ENCODE measurements around the gene HSPH1. TPM values are rescaled to one million over a fixed set of nuclear protein-coding genes. Genes with fewer than 3 reads are reported as not detected.

Gene HSPH1
- total and polyA plus RNA-seq, 2 of the 8 experiments (the other 6 are each of a cell fraction or from before 2014, with no cell fraction given), result 14.2 to 145 TPM

DNA sequence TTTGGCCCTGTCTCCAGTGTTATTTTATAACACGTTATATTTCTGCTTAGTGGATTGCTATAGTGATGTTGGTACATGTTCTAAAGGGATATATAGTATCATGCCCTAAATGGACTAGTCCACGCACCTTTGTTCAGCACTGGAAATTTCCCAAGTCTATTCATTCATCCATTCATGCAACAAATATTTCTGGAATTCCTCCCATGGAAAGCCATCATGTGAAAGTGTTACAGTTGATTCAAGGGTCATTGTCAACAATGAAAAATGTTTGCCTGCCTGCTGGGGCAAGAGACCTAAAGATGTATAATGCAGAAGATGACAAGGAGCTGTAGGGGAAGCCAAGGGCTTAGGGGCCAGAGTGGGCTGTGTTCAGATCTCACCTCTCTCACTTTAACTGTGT lies 10.8 kb upstream of the HSPH1 start:
- H3K18ac ChIP-seq (ENCODE audit: extremely low read depth, low read length), result no peak overlapping the region
- DNase-seq (ENCODE audit: low read depth in 1 of 2, low spot score in 2 of 2) (no peak), FAIRE-seq (no peak)
- H3K23ac ChIP-seq (ENCODE audit: insufficient read length), result no peak overlapping the region
- H3K23me2 ChIP-seq (ENCODE audit: low read depth, low read length), result no peaks in the 10 kb centered on the region
- ChIA-PET POLR2A (ENCODE audit: partially characterized antibody) (no interaction called here), CTCF (ENCODE audit: partially characterized antibody) (interaction anchor here (0.7 to 0.9 kb wide), 2 partner anchors 239 to 565 kb away, joined by 3 read pairs; no protein-coding TSS in a partner anchor)
- no peak overlapping the region for H4K91ac ChIP-seq (replicated peaks; ENCODE audit: insufficient read length, low read length)
- no peak overlapping the region for H2BK20ac ChIP-seq (ENCODE audit: low read length)
- no peak overlapping the region for H2BK12ac ChIP-seq (ENCODE audit: low read depth, low read length)
- no peak overlapping the region for H4K5ac ChIP-seq (ENCODE audit: insufficient read length, low read depth, low read length)
- H3K9ac ChIP-seq (replicated peaks in 1 of 4; ENCODE audit: extremely low read depth in 1 of 4, low read depth in 3 of 4, low read length in 3 of 4), result no peak overlapping the region
- H2BK15ac ChIP-seq (ENCODE audit: low read length), result no peak overlapping the region
- H3K27me3 ChIP-seq (replicated peaks in 1 of 4; ENCODE audit: control insufficient read depth in 3 of 4, extremely low read depth in 1 of 4, insufficient read depth in 3 of 4, low read length in 3 of 4), result no peaks in the 10 kb centered on the region
- WGBS, 2 experiments (ENCODE audit: extremely low coverage in 1 of 2, insufficient coverage in 1 of 2, insufficient read length in 1 of 2, insufficient replicate concordance in 2 of 2, low coverage in 1 of 2, low lambda C conversion rate in 2 of 2, missing lambda C conversion rate in 1 of 2), result 87% methylated on average over 2 of the region's 2 CpGs; no CpG with 5 or more reads in 1 of the 2 experiments
- no peak overlapping the region for H3K4me3 ChIP-seq (ENCODE audit: extremely low read depth in 1 of 4, insufficient read depth in 2 of 4, low read depth in 3 of 4, low read length in 4 of 4)
- H3K4ac ChIP-seq (replicated peaks; ENCODE audit: insufficient read length, low read depth, low read length), result no peak overlapping the region
- no peaks in the 10 kb centered on the region for H4K20me1 ChIP-seq (replicated peaks in 1 of 2; ENCODE audit: control insufficient read depth in 1 of 2, insufficient read depth in 2 of 2, low read length in 2 of 2)
- no peaks in the 10 kb centered on the region for H3K79me1 ChIP-seq (ENCODE audit: low read depth, low read length)
- H3K9me3 ChIP-seq (ENCODE audit: insufficient read depth in 2 of 2, low read depth in 1 of 2, low read length in 1 of 2), result no peaks in the 10 kb centered on the region
- H3K36me3 ChIP-seq (ENCODE audit: control insufficient read depth in 2 of 4, insufficient read depth in 4 of 4, low read length in 3 of 4), result no peaks in the 10 kb centered on the region
- no peak overlapping the region for H2BK120ac ChIP-seq (replicated peaks; ENCODE audit: low read depth, low read length)
- H2BK5ac ChIP-seq (ENCODE audit: low read depth, low read length), result no peak overlapping the region
- H3K56ac ChIP-seq (replicated peaks; ENCODE audit: insufficient read length, low read depth, low read length), result no peak overlapping the region
- TF ChIP-seq, protein P1, sequence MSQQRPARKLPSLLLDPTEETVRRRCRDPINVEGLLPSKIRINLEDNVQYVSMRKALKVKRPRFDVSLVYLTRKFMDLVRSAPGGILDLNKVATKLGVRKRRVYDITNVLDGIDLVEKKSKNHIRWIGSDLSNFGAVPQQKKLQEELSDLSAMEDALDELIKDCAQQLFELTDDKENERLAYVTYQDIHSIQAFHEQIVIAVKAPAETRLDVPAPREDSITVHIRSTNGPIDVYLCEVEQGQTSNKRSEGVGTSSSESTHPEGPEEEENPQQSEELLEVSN (IDR thresholded peaks at IDR 0.05), result no peak
- TF ChIP-seq TAF7 (optimal IDR thresholded peaks at IDR 0.05; ENCODE audit: borderline replicate concordance, low read depth, low read length) (no peak), KDM1A (IDR thresholded peaks at IDR 0.05; ENCODE audit: borderline replicate concordance, low read length) (no peak), SP2 (IDR thresholded peaks at IDR 0.05; ENCODE audit: low read length) (no peak), JUN (IDR thresholded peaks at IDR 0.05; ENCODE audit: low read depth, low read length) (no peak), SP1 (IDR thresholded peaks at IDR 0.05; ENCODE audit: low read depth, low read length) (no peak), CHD2 (IDR thresholded peaks at IDR 0.05; ENCODE audit: low read length) (no peak), TEAD4 (IDR thresholded peaks at IDR 0.05; ENCODE audit: low read depth, low read length) (no peak), SRF (IDR thresholded peaks at IDR 0.05; ENCODE audit: low read depth, low read length) (no peak)
- TF ChIP-seq, protein P2, sequence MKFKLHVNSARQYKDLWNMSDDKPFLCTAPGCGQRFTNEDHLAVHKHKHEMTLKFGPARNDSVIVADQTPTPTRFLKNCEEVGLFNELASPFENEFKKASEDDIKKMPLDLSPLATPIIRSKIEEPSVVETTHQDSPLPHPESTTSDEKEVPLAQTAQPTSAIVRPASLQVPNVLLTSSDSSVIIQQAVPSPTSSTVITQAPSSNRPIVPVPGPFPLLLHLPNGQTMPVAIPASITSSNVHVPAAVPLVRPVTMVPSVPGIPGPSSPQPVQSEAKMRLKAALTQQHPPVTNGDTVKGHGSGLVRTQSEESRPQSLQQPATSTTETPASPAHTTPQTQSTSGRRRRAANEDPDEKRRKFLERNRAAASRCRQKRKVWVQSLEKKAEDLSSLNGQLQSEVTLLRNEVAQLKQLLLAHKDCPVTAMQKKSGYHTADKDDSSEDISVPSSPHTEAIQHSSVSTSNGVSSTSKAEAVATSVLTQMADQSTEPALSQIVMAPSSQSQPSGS (IDR thresholded peaks at IDR 0.05; ENCODE audit: low read length), result no peak
- 0 out of 7 replicates have a peak, but pooled peaks cover 0 to 2% (median 0%) of the 10 kb centered on the region in 4 experiments for H3K4me1 ChIP-seq (replicated peaks in 1 of 4; ENCODE audit: control insufficient read depth in 3 of 4, insufficient read depth in 4 of 4, low read length in 3 of 4)
- no peak overlapping the region for H3K27ac ChIP-seq (ENCODE audit: low read depth, low read length)
- H2AK5ac ChIP-seq (ENCODE audit: low read depth, low read length), result no peak overlapping the region
- H4K8ac ChIP-seq (ENCODE audit: extremely low read depth, insufficient read depth, low read length), result no peak overlapping the region
- no peaks in the 10 kb centered on the region for H3K79me2 ChIP-seq (ENCODE audit: control insufficient read depth in 1 of 2, insufficient read depth in 2 of 2, low read length in 2 of 2)
- H3K4me2 ChIP-seq (ENCODE audit: insufficient read depth in 1 of 2, low read depth in 2 of 2, low read length in 2 of 2), result no peak overlapping the region
- H3K14ac ChIP-seq (ENCODE audit: insufficient read length), result no peak overlapping the region
- H2AFZ ChIP-seq (ENCODE audit: low read length), result no peak overlapping the region

All from H1 (cell line).